T-helper 2 cell (primary cell): ENCODE measurements around the gene RABGAP1L.

Experiments used
- DNase-seq, 5 experiments: peaks; one replicate each; pipeline versions ENCODE4 v3.0.0 to v3.0.0-alpha.2; 2012 to 2022

Gene RABGAP1L

DNA sequence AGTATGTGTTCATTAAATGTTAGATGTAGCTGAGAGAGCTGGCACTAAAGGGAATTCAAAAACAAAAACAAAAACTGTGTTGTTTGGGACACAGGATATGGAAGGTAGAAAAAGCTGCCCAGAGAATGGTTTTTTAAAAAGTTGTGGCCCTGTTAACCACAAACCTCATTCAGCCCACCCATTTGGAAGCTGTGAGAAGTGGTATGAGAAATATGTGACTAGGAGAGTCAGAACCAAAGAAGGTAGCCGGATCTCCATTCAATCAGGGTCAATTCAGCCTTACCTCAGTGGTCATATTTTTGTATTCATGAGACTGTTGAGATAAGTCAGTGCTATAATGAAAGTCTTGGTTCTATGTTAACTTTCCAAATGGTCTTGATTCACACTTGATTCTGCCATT lies 810.7 kb downstream of the RABGAP1L start:
- peak in 2 of 5 experiments; percentile 44 to 56 for DNase-seq

GRCh38 chr1:174971466-174971865 lies 812.1 kb downstream of the RABGAP1L start:
- no peak for DNase-seq

DNA sequence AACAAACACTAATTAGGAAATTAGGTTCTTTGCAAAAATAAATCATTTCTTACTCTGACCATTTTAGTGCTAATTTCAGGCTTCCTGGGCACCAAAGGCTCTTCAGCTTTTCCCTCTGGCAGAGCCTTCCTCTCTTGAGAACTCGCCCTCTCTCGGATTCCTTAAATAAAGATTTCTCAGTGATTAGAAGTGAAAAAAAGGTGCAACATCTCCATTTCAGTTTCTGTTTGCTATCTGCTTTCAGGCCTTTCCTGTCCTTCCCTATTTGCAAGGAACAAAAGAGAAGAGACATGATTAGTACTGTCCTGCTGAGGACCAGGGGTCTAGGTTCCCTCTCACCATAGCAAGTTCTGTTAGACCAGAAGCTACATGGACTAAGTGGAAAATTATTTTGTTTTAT lies 812.6 kb downstream of the RABGAP1L start:
- no peak for DNase-seq

GRCh38 chr1:174974711-174975119 lies 815.4 kb downstream of the RABGAP1L start:
- DNase-seq = no peak

- no peak for DNase-seq
These were observed 816.4 kb downstream of the RABGAP1L start for GRCh38 chr1:174975764-174976163.

- peak in 1 of 5 experiments; percentile 38 for DNase-seq
These were observed 817.3 kb downstream of the RABGAP1L start for GRCh38 chr1:174976436-174977108.

DNA sequence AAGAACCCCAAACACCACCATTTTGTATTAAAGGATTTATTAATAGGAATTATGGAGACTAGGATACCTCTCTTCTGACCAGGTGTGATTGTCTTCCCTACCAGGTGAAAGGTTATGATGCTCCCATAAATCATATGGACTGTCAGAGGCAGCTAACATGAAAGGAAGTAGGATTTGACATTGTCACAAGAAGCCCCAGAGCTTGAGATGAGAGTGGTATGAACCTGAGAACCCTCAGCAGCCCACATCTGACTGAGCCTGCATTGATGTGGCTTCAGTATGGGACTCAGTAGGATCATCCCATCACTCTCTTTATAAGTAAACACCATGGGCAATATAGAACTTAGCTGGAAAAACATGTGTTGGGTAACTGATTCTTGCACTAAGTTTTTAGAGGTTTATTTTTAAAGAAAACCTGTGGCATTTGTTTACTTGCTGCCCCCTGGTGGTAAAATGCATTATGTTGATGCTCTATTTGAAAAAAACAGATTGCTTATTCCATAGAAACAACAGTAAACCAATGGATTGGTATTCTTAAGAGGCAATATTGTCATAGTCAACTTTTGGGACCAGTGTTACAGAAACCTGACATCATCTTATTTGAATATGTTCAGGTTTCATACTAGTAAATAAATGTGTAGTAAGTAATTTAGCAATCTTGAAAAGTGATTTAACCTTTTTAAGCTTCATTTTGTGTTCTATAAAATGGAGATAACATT lies 823.8 kb downstream of the RABGAP1L start:
- DNase-seq = peak in 2 of 5 experiments; percentile 39 to 66

DNA sequence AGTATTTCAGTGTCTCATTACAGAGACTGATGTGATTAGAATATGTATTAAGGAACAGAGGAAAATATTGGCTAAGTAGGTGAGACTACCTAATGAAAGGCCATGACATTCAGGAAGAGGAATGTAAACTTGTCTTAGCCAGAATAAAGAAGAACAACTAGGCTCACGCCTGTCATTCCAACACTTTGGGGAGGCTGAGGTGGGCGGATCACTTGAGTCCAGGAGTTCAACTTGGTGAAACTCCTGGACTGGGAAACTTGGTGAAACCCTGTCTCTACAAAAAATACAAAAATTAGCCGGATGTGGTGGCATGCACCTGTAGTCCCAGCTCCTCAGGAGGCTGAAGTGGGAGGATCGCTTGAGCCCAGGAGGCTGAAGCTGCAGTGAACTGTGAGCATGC lies 825.6 kb downstream of the RABGAP1L start:
- DNase-seq = no peak

DNA sequence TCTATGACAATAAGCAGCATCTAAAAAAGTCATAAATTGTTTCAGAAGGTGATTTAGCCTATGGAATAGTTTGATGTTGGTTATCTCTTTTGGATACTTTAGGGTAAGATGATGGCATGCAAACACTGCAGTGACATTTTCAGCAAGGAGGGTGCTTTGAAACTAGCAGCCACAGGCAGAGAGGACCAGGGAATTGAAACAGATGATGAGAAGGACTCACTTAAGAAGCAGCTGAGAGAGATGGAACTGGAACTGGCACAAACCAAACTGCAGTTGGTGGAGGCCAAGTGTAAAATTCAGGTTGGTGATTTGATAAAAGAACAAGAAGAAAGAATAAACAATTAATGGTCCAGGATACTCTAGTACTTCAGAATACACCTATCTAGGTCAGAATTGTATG lies 829.2 kb downstream of the RABGAP1L start:
- DNase-seq = no peak

GRCh38 chr1:174988986-174989385 lies 829.7 kb downstream of the RABGAP1L start:
- DNase-seq = no peak

- DNase-seq = no peak
These were observed 830.4 kb downstream of the RABGAP1L start for GRCh38 chr1:174989536-174990220.

DNA sequence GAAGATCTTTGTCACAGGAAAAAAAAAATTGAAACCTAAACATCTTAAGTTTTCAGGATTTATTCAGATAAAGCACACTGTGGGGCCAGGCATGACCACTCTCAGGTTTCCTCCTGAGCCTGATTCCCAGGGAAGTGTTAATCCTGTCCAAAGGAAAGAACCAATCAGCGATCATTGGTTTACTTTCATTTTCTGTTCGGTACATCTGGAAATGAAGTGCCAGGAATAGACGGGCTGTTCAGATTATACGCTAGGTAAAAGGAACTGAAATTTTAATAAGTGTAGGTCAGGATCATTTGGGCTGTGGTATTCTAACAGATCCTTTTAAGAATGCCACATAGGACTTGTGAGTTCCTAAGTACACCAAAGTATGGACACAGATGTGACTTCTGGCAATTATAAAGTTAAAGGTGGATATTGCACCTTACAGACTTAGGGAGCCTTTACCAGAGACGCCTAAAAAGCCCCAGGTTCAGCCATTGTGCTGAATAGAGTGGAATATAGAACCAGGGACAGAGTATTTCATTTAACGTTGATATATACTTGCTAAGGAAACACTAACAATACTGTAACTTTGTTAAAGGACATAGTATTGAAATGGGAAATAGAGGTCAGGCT lies 831.2 kb downstream of the RABGAP1L start:
- peak in 1 of 5 experiments; percentile 51 for DNase-seq

DNA sequence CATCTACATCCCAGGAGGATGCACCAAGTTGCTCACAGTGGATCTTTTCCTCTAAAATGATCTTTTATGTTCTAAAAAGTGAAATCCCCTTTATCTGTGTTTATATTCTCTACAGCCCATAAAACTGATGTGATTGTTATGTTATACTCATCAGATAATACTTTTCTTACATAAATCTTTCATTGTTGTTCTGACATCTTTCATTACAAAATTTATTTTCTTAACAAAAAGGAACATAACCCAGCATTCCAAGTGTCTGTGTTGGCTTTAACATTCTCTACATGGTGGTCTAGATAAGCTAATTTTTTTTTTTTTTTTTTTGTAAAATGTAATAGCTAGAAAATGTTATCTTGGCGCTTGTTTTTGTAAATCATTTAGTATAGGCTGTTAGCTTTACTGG lies 832.2 kb downstream of the RABGAP1L start:
- no peak for DNase-seq

GRCh38 chr1:174995121-174995520 lies 835.8 kb downstream of the RABGAP1L start:
- DNase-seq = no peak

DNA sequence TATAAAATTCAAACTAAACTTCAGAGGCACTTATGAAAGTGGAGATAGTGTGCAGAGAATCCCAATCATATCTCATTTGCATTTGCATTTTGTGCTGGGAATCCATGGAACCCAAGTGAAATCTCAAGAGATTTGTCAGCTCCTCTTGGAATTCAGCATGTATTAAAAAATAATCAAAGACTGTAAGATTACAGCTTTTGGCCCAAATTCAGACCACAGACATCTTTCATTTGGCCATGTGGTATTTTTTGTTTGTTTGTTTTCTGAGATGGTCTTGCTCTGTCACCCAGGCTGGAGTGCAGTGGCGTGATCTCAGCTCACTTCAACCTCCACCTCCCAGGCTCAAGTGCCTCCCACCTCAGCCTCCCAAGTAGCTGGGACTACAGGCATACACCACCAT lies 836.6 kb downstream of the RABGAP1L start:
- no peak for DNase-seq

- no peak for DNase-seq
These were observed 837.2 kb downstream of the RABGAP1L start for GRCh38 chr1:174996476-174996875.

DNA sequence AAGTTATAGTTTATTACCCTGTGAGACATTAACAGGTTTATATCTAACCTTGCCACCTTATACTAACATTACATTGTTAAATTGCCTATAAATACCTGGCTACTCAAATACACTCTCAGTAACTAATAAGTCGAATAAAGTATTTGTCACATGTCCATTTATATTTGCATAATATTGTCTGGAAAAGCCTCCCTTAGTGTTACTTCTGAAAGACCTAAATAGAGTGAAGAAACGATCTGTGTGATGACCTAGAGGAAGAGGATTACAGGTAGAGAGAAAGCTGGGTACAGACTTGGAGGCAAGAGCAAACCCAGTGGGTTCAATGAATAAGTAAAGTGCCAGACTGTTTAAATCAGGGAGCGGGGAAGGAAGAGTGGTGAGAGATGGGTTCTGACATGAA lies 837.7 kb downstream of the RABGAP1L start:
- DNase-seq = no peak

DNA sequence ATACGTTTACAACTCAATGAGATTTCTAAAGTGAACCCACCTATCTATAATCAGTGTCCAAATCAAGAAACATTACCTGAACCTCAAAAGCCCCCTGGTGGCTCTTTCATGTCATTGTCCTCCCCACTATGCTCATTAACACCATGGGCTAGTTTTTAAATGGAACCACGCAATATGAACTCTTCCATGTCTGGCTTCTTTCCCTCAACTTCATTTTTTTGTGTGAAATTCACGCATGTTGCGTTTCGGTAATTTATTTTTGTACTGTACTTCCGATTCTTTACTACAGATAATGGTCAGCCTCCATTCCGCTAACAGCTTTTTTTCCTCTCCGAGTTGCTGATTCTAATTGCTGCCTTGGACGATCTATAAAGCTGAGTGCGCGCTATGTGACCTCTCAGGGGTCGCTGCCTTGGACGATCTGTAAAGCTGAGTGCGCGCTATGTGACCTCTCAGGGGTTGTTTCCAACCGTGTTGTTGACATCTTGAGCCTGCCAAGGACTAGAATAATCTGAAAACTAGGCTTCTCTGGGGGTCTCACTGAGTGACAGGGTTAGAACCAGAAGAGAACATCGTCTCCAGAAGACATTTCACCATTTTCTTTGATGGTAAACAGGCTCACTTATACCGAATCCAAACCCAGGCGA lies 839.4 kb downstream of the RABGAP1L start:
- peak in 3 of 5 experiments; percentile 20 to 86 (median 60) for DNase-seq

DNA sequence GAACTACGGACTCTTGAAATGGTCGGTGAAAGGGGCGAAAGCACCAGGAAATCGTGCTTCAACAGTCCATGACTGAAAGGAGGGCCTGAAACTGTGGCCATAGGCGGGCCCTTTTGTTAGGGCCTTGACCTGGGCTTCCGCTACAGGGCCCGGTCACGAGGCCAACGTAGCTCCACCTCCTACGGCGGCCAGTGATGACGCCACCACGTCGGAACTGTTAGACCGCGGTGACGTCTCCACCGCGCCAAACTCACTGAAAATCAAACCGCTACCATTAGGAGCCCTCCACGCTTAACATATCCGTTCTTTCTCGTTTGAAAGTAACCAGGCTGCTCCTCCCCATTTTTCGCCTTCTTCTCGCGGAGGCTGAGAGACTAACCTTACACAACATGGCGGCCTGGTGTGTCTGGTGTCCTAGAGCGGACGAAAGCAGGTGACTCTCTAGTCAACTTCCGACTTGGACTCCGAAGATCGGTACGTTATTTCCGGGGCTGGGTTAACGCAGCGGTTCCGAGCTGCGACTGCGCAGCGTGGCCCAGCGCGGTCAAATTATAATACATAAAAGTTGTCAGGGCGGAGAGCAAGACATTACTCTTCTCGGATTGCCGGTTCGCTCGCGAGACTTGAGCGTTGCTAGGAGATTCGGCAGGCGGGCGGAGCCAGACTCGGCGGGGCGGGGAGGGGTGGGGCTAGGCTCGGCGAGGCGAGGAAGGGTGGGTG lies 840.1 kb downstream of the RABGAP1L start:
- DNase-seq = peak; percentile 95 to 99 (median 97)

- DNase-seq = peak in 2 of 5 experiments; percentile 19 to 68
These were observed 840.8 kb downstream of the RABGAP1L start, which contains the start of gene CACYBP for GRCh38 chr1:174999936-175000696. CACYBP (plus strand) TSS chr1:174999947; CDS start chr1:175000181, 234 bp downstream.

DNA sequence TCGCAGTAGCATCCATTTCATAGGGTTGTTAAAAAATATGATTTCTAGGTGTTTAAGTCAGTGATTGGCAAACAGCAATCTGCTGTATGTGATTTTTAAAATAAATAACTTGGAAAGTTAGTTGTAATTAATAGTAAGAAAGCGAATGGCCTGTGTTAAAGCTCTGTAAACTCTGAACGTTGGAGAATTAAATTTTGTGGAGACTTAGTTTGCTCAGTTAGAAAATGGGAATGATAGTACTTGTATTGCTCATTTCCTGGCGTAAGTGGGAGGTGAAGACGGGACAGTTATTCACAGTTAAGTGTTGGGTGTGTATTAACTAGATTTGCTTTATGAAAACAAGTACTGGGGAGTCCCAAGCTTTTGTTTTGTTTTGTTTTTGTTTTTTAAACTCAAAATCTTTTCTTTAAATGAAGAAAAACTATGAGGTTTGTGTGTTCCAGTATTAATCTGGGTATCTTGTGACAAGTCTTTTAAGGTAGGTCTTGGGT lies 841.4 kb downstream of the RABGAP1L start:
- DNase-seq = peak in 1 of 5 experiments; percentile 33
